ENCODE data around the gene MFSD1.

The MFSD1 gene

GRCh38 chr3:158773845-158774830, 27.7 kb upstream of the MFSD1 start:
- Histone ChIP-seq H3K27me3 (ENCODE audit: insufficient read depth, low read length, poor library complexity) (no peaks in the 10 kb centered on the region), H2BK15ac (replicated peaks; ENCODE audit: low read depth) (no peak overlapping the region), H3K56ac (ENCODE audit: low read length) (no peak overlapping the region), H3K79me1 (ENCODE audit: low read length) (no peaks in the 10 kb centered on the region), H3K79me2 (ENCODE audit: control insufficient read depth, insufficient read depth, low read length) (no peaks in the 10 kb centered on the region), H4K5ac (ENCODE audit: low read length) (no peak overlapping the region), H3K4me1 (ENCODE audit: control insufficient read depth, low read depth, low read length) (no peaks in the 10 kb centered on the region), H4K8ac (ENCODE audit: low read depth, low read length) (no peak overlapping the region), H2BK120ac (ENCODE audit: low read depth, low read length) (no peak overlapping the region), H3K36me3 (ENCODE audit: control insufficient read depth, insufficient read depth, low read length) (no peaks in the 10 kb centered on the region), H2AK5ac (ENCODE audit: low read length) (no peak overlapping the region), H3K18ac (ENCODE audit: low read length) (no peak overlapping the region), H3K27ac (ENCODE audit: low read depth, low read length) (no peak overlapping the region), H2BK5ac (ENCODE audit: low read length) (no peak overlapping the region), H3K4ac (ENCODE audit: low read depth, low read length) (no peak overlapping the region), H3K23ac (ENCODE audit: low read length) (no peak overlapping the region), H3K4me2 (ENCODE audit: low read length) (no peak overlapping the region), H3K4me3 (ENCODE audit: low read length) (no peak overlapping the region), H3K9ac (ENCODE audit: low read length) (no peak overlapping the region)
- WGBS (ENCODE audit: extremely low coverage, insufficient coverage, low lambda C conversion rate), result no CpG with 5 or more reads among the region's 7 CpGs
- no peak for DNase-seq

DNA sequence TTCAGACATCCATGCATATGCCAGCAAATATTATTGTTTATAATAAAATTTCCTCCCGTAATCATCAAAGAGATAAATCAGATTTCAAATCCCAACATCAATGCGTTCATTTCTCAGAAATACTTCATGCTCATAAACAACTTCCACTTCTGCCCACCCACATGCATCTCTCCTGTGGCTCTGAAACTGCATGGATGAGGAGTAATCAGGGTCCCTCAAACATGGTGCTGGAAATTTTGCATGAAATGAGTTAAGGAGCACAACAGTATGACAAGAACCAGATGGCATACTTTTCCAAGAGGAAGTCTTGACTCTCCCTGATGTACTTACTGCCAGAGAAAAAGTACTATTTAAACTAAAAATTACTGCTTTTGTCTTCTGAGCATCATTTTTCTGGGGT, 26.9 kb upstream of the MFSD1 start:
- no peaks in the 10 kb centered on the region for H3K36me3 ChIP-seq (ENCODE audit: control insufficient read depth, insufficient read depth, low read length)
- no peak overlapping the region for H4K8ac ChIP-seq (ENCODE audit: low read depth, low read length)
- H3K4ac ChIP-seq (ENCODE audit: low read depth, low read length), result no peak overlapping the region
- no peak overlapping the region for H2AK5ac ChIP-seq (ENCODE audit: low read length)
- no peak for DNase-seq
- H3K4me1 ChIP-seq (ENCODE audit: control insufficient read depth, low read depth, low read length), result no peaks in the 10 kb centered on the region
- H3K79me1 ChIP-seq (ENCODE audit: low read length), result no peaks in the 10 kb centered on the region
- H3K27ac ChIP-seq (ENCODE audit: low read depth, low read length), result no peak overlapping the region
- no peak overlapping the region for H3K56ac ChIP-seq (ENCODE audit: low read length)
- H3K27me3 ChIP-seq (ENCODE audit: insufficient read depth, low read length, poor library complexity), result no peaks in the 10 kb centered on the region
- no peak overlapping the region for H3K9ac ChIP-seq (ENCODE audit: low read length)
- H4K5ac ChIP-seq (ENCODE audit: low read length), result no peak overlapping the region
- no peak overlapping the region for H3K23ac ChIP-seq (ENCODE audit: low read length)
- H2BK120ac ChIP-seq (ENCODE audit: low read depth, low read length), result no peak overlapping the region
- WGBS (ENCODE audit: extremely low coverage, insufficient coverage, low lambda C conversion rate), result 100% methylated on average over 2 of the region's 2 CpGs
- no peak overlapping the region for H2BK15ac ChIP-seq (replicated peaks; ENCODE audit: low read depth)
- no peak overlapping the region for H3K18ac ChIP-seq (ENCODE audit: low read length)
- H3K4me2 ChIP-seq (ENCODE audit: low read length), result no peak overlapping the region
- H3K79me2 ChIP-seq (ENCODE audit: control insufficient read depth, insufficient read depth, low read length), result no peaks in the 10 kb centered on the region
- no peak overlapping the region for H3K4me3 ChIP-seq (ENCODE audit: low read length)
- H2BK5ac ChIP-seq (ENCODE audit: low read length), result no peak overlapping the region

- WGBS (ENCODE audit: extremely low coverage, insufficient coverage, low lambda C conversion rate), result no CpG with 5 or more reads among the region's 3 CpGs
- Histone ChIP-seq H3K4ac (ENCODE audit: low read depth, low read length) (no peak overlapping the region), H3K79me2 (ENCODE audit: control insufficient read depth, insufficient read depth, low read length) (no peaks in the 10 kb centered on the region), H3K36me3 (ENCODE audit: control insufficient read depth, insufficient read depth, low read length) (no peaks in the 10 kb centered on the region), H2BK5ac (ENCODE audit: low read length) (no peak overlapping the region), H3K18ac (ENCODE audit: low read length) (no peak overlapping the region), H2BK15ac (replicated peaks; ENCODE audit: low read depth) (no peak overlapping the region), H2AK5ac (ENCODE audit: low read length) (no peak overlapping the region), H3K79me1 (ENCODE audit: low read length) (no peaks in the 10 kb centered on the region), H3K4me2 (ENCODE audit: low read length) (no peak overlapping the region), H4K5ac (ENCODE audit: low read length) (no peak overlapping the region), H3K27me3 (ENCODE audit: insufficient read depth, low read length, poor library complexity) (no peaks in the 10 kb centered on the region), H3K4me3 (ENCODE audit: low read length) (no peak overlapping the region), H3K27ac (ENCODE audit: low read depth, low read length) (no peak overlapping the region), H2BK120ac (ENCODE audit: low read depth, low read length) (no peak overlapping the region), H3K56ac (ENCODE audit: low read length) (no peak overlapping the region), H3K9ac (ENCODE audit: low read length) (no peak overlapping the region), H3K23ac (ENCODE audit: low read length) (no peak overlapping the region), H4K8ac (ENCODE audit: low read depth, low read length) (no peak overlapping the region), H3K4me1 (ENCODE audit: control insufficient read depth, low read depth, low read length) (no peaks in the 10 kb centered on the region)
- no peak for DNase-seq
Measured at GRCh38 chr3:158775426-158776410, 26.1 kb upstream of the MFSD1 start.

GRCh38 chr3:158776531-158776930, 25.3 kb upstream of the MFSD1 start:
- no peak overlapping the region for H4K8ac ChIP-seq (ENCODE audit: low read depth, low read length)
- H3K4me1 ChIP-seq (ENCODE audit: control insufficient read depth, low read depth, low read length), result no peaks in the 10 kb centered on the region
- no peak overlapping the region for H3K23ac ChIP-seq (ENCODE audit: low read length)
- DNase-seq, result no peak
- no peak overlapping the region for H3K4me2 ChIP-seq (ENCODE audit: low read length)
- no peak overlapping the region for H2BK15ac ChIP-seq (replicated peaks; ENCODE audit: low read depth)
- H2AK5ac ChIP-seq (ENCODE audit: low read length), result no peak overlapping the region
- no CpG with 5 or more reads among the region's 7 CpGs for WGBS (ENCODE audit: extremely low coverage, insufficient coverage, low lambda C conversion rate)
- no peak overlapping the region for H2BK5ac ChIP-seq (ENCODE audit: low read length)
- no peaks in the 10 kb centered on the region for H3K79me2 ChIP-seq (ENCODE audit: control insufficient read depth, insufficient read depth, low read length)
- H3K27me3 ChIP-seq (ENCODE audit: insufficient read depth, low read length, poor library complexity), result no peaks in the 10 kb centered on the region
- no peak overlapping the region for H3K18ac ChIP-seq (ENCODE audit: low read length)
- H4K5ac ChIP-seq (ENCODE audit: low read length), result no peak overlapping the region
- no peaks in the 10 kb centered on the region for H3K79me1 ChIP-seq (ENCODE audit: low read length)
- no peak overlapping the region for H3K56ac ChIP-seq (ENCODE audit: low read length)
- no peak overlapping the region for H3K9ac ChIP-seq (ENCODE audit: low read length)
- H3K4me3 ChIP-seq (ENCODE audit: low read length), result no peak overlapping the region
- no peaks in the 10 kb centered on the region for H3K36me3 ChIP-seq (ENCODE audit: control insufficient read depth, insufficient read depth, low read length)
- H2BK120ac ChIP-seq (ENCODE audit: low read depth, low read length), result no peak overlapping the region
- no peak overlapping the region for H3K4ac ChIP-seq (ENCODE audit: low read depth, low read length)
- H3K27ac ChIP-seq (ENCODE audit: low read depth, low read length), result no peak overlapping the region

DNA sequence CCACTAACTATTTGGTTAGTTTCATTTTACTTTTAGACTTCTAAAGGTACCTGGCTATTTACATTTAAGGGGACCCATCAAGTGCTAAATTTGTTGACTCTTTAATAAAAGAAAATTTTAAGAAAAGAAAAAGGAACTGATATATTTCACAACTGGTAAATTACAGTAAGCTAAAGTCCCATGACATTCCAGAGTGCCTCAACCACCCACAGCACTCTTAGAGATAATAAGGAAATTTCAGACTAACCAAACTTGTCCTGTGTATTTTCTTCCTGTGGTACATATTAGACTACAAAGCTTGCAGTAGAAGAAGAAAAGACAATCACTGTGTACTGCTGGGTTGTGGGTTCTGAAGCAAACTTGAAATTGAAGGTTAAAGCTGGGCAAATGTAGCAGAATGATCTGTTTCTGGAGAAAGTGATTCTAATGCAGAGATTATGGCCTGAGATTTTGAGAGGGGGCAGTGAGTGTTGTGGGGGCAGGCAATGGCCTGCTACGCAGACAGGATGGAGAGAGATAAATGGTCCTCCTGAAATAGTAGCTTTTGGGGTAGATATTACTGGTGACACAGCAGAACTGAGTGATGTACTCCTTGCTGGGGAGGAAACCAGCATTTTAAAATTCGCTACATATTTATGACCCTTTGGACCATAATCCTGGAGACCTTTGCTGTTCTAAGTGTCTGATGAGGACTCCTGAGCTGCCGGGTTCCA, 24.5 kb upstream of the MFSD1 start:
- no CpG with 5 or more reads among the region's 3 CpGs for WGBS (ENCODE audit: extremely low coverage, insufficient coverage, low lambda C conversion rate)

More for the DNA sequence above, 24.5 kb upstream of the MFSD1 start:
- H2BK15ac ChIP-seq (replicated peaks; ENCODE audit: low read depth), result no peak overlapping the region
- H3K23ac ChIP-seq (ENCODE audit: low read length), result no peak overlapping the region
- H2BK5ac ChIP-seq (ENCODE audit: low read length), result no peak overlapping the region
- H3K27ac ChIP-seq (ENCODE audit: low read depth, low read length), result no peak overlapping the region
- no peak overlapping the region for H3K4me2 ChIP-seq (ENCODE audit: low read length)
- H3K79me2 ChIP-seq (ENCODE audit: control insufficient read depth, insufficient read depth, low read length), result no peaks in the 10 kb centered on the region
- no peak overlapping the region for H2AK5ac ChIP-seq (ENCODE audit: low read length)
- H3K18ac ChIP-seq (ENCODE audit: low read length), result no peak overlapping the region
- no peaks in the 10 kb centered on the region for H3K36me3 ChIP-seq (ENCODE audit: control insufficient read depth, insufficient read depth, low read length)
- no peak overlapping the region for H4K8ac ChIP-seq (ENCODE audit: low read depth, low read length)
- no peak overlapping the region for H3K4me3 ChIP-seq (ENCODE audit: low read length)
- H3K79me1 ChIP-seq (ENCODE audit: low read length), result no peaks in the 10 kb centered on the region
- no peak overlapping the region for H3K9ac ChIP-seq (ENCODE audit: low read length)
- H3K4me1 ChIP-seq (ENCODE audit: control insufficient read depth, low read depth, low read length), result no peaks in the 10 kb centered on the region
- no peak overlapping the region for H2BK120ac ChIP-seq (ENCODE audit: low read depth, low read length)
- H3K27me3 ChIP-seq (ENCODE audit: insufficient read depth, low read length, poor library complexity), result no peaks in the 10 kb centered on the region
- H4K5ac ChIP-seq (ENCODE audit: low read length), result no peak overlapping the region
- no peak overlapping the region for H3K4ac ChIP-seq (ENCODE audit: low read depth, low read length)
- no peak overlapping the region for H3K56ac ChIP-seq (ENCODE audit: low read length)
- DNase-seq, result no peak
